H1 (cell line): ENCODE data around the gene EPHB6. TPM values are rescaled to one million over a fixed set of nuclear protein-coding genes. Genes with fewer than 3 reads are reported as not detected.

Experiments used
- CHD1 ChIP-seq: IDR thresholded peaks from 2 replicates; pipeline ENCODE4 v1.6.1; 2012; ENCODE audit warnings: low read depth, low read length, improper control_type of control experiment
- RXRA ChIP-seq: IDR thresholded peaks from 2 replicates; pipeline ENCODE4 v1.6.1; 2011; ENCODE audit warnings: low read depth, mild to moderate bottlenecking, low read length, moderate library complexity; ENCODE audit not compliant: insufficient read depth
- ZNF274 ChIP-seq: IDR thresholded peaks from 2 replicates; pipeline ENCODE4 v1.7.0; 2012; ENCODE audit warnings: low read length, borderline replicate concordance; ENCODE audit errors: extremely low read depth
- polyA plus RNA-seq, 7 experiments: library from polyadenylated mRNA; depleted of rRNA in 3 of 7; stranded (reverse) in 5 of 7; unstranded in 2 of 7; fragments of >200 nt in 5 of 7; fragments of 200-250 nt in 2 of 7; gene quantifications; 1 replicate in 5 of 7; 2 replicates in 1 of 7; 4 replicates in 1 of 7; pipeline versions ENCODE4 v1.2.1 to v1.2.3, GENCODE V29; 2011 to 2013; ENCODE audit warnings: missing spikeins in 2 of 7, mixed read lengths in 2 of 7
- total RNA-seq: library from RNA; stranded (reverse); fragmentation: NEBNext Ultra II Directional; extraction: Animal tissue kit (Norgen Biotek cat#: 25700); gene quantifications from 2 replicates; pipeline ENCODE4 v1.2.1, GENCODE V29; 2021

Gene EPHB6
- total and polyA plus RNA-seq, 2 of the 8 experiments (the other 6 are each of a cell fraction or from before 2014, with no cell fraction given): 19.7 TPM

DNA sequence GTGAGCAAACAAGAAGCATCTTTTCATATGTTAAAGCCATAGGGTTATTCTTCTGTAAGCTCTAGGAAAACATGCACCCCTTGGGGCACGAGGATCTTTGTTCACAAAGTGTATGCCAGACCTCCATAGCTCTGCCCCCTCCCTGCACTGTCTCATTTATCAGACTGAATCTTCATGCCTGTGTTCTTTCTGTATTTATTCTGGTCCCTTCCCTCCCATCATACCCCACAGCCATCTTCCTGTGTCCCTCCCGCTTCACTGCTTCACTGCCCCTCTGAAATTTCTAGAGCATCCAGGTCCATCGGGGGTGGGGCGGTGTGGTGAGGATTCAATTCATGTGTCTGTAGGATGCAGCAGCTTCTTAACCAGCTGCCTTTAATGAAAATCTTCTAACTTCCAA, 7.5 kb downstream of the EPHB6 start (continued):
- no peak for TF ChIP-seq CHD1
- TF ChIP-seq RXRA: no peak
- no peak for TF ChIP-seq ZNF274
